ENCODE results near the gene MYH16.
"Not testable (repeated sequence)": the region's sequence is repeated elsewhere in the genome, so short reads cannot be mapped to it uniquely, and the experiment has no call there.

GRCh38 chr7:99290148-99290547 lies 17.5 kb downstream of the MYH16 start:
- TF ChIP-seq ZNF274 (IDR thresholded peaks at IDR 0.05; ENCODE audit: low read depth, low read length); SUZ12 (IDR thresholded peaks at IDR 0.05; ENCODE audit: extremely low read depth, insufficient read depth, insufficient read length); YY1 (IDR thresholded peaks at IDR 0.05; ENCODE audit: insufficient read depth, insufficient read length): not testable (repeated sequence)
